ENCODE measurements around the gene COLQ.

GRCh38 chr3:15558581-15558980, 37.1 kb upstream of the COLQ start:
- TF ChIP-seq CTCF (IDR thresholded peaks at IDR 0.05) (no peak), POLR2A (IDR thresholded peaks at IDR 0.05) (no peak)

All from adrenal gland (tissue), 5 donors.